Adrenal gland (tissue), 12 donors: Measurements from ENCODE around the gene ASB13. TPM values are rescaled to one million over a fixed set of nuclear protein-coding genes. Genes with fewer than 3 reads are reported as not detected.
"Not testable (repeated sequence)": the region's sequence is repeated elsewhere in the genome, so short reads cannot be mapped to it uniquely, and the experiment has no call there.

Experiments used
- DNase-seq, 7 donors: peaks; one replicate each; pipeline ENCODE4 v3.0.0-alpha.2; 2019 to 2020
- H3K27ac ChIP-seq, 5 donors: fragments of 200-600 bp; sonication (generic) in 4 of 5; 1 replicate in 3 of 5; 2 replicates in 2 of 5; pipeline versions ENCODE4 v1.5.1 to v1.8.0; 2016 to 2020; ENCODE audit warnings: mild to moderate bottlenecking in 1 of 5
- H3K27me3 ChIP-seq: fragments of 200-600 bp; 2 replicates; pipeline ENCODE4 v1.8.0; 2021
- H3K36me3 ChIP-seq, 2 donors: fragments of 200-600 bp; replicated peaks in 1 of 2; 1 replicate in 1 of 2; 2 replicates in 1 of 2; pipeline versions ENCODE4 v1.5.1 to v1.8.0; 2018 to 2022
- H3K4me1 ChIP-seq, 2 donors: fragments of 200-600 bp; replicated peaks in 1 of 2; 1 replicate in 1 of 2; 2 replicates in 1 of 2; pipeline versions ENCODE4 v1.5.1 to v1.8.0; 2018 to 2021
- H3K4me3 ChIP-seq, 4 donors: fragments of 200-600 bp; sonication (generic) in 3 of 4; one replicate each; pipeline ENCODE4 v1.5.1; 2016 to 2018
- H3K9me3 ChIP-seq, 3 donors: fragments of 200-600 bp; sonication (generic) in 1 of 3; replicated peaks in 1 of 3; 1 replicate in 2 of 3; 2 replicates in 1 of 3; pipeline versions ENCODE4 v1.5.1 to v1.8.0; 2016 to 2021
- CTCF ChIP-seq, 6 experiments: fragments of 450-650 bp in 4 of 6; fragments of 200-600 bp in 2 of 6; sonication (generic) in 1 of 6; IDR thresholded peaks; 1 replicate in 5 of 6; 2 replicates in 1 of 6; pipeline versions ENCODE4 v1.5.1 to v1.8.0; 2016 to 2021; ENCODE audit warnings: antibody characterized with exemption in 6 of 6, mild to moderate bottlenecking in 2 of 6, moderate library complexity in 1 of 6
- POLR2A ChIP-seq, 2 donors: fragments of 450-650 bp; IDR thresholded peaks; one replicate each; pipeline ENCODE4 v1.6.1; 2017; ENCODE audit warnings: antibody characterized with exemption in 2 of 2, mild to moderate bottlenecking in 2 of 2, moderate library complexity in 1 of 2
- WGBS, 4 donors: extraction: QIAGEN DNeasy Blood & Tissue Kit in 2 of 4; methylation state at CpG; one replicate each; pipeline versions ENCODE4 v1.1.5 to v1.1.7; 2013 to 2017; 5-methylcytosine and 5-hydroxymethylcytosine counted together
- intact Hi-C, 2 donors: fragments of 100-400 bp; cut with DNase I; formaldehyde crosslinking; loops; one replicate each; pipeline versions ENCODE4 v1.14.1 to v1.15.0; 2022 to 2023
- polyA plus RNA-seq, 3 donors: library from polyadenylated mRNA; stranded (reverse); fragments of 200-250 nt in 2 of 3; fragments of 350-450 nt in 1 of 3; fragmentation: Illumina TruSeq in 1 of 3; extraction: RNeasy Lipid Tissue Mini Kit (QIAGEN cat#74804) in 1 of 3; gene quantifications; one replicate each; pipeline ENCODE4 v1.2.3, GENCODE V29; 2013 to 2014
- total RNA-seq, 9 donors: library from RNA; depleted of rRNA in 4 of 9; stranded (reverse); fragments of >200 nt in 4 of 9; fragments of 120-200 nt in 1 of 9; fragmentation: NEBNext Ultra II Directional in 1 of 9; extraction: Animal tissue kit (Norgen Biotek cat#: 25700) in 1 of 9; gene quantifications; one replicate each; pipeline versions ENCODE4 v1.1.0 to v1.2.4, GENCODE V29; 2013 to 2023
- donor health status: healthy with polysubstance abuse.
- donor health status: Bipolar disorder and iron deficiency.
- donor health status: DM: yes; HTN: yes; CAD: no.
- donor health status: DM: no; HTN: no; CAD: no.
- donor health status: DM: no; HTN: no; CAD: no.
- donor health status: DM: yes; HTN: yes; CAD: no.

Gene ASB13
- total and polyA plus RNA-seq, 12 donors, result 24.4 to 65.9 (median 45.9) TPM

- WGBS, 4 donors, result 53 to 65% (median 53%) methylated on average over 12 to 13 of the region's 13 CpGs
- no peak overlapping the region for H3K4me3 ChIP-seq
- TF ChIP-seq POLR2A (IDR thresholded peaks at IDR 0.05) (no peak), CTCF (IDR thresholded peaks at IDR 0.05) (no peak)
- intact Hi-C loops, result no loop called here
- H3K27me3 ChIP-seq, result no peaks in the 10 kb centered on the region
- peak; percentile 47 to 76 (median 70) for DNase-seq
- peak overlapping the region in 4 of 5 donors; percentile 28 to 74 (median 46) for H3K27ac ChIP-seq
- no peaks in the 10 kb centered on the region for H3K9me3 ChIP-seq
- H3K4me1 ChIP-seq, result peaks cover 8 to 12% of the 10 kb centered on the region in 2 donors
- H3K36me3 ChIP-seq, result no peaks in the 10 kb centered on the region
These were observed 40.2 kb downstream of the ASB13 start for GRCh38 chr10:5625992-5626777.

DNA sequence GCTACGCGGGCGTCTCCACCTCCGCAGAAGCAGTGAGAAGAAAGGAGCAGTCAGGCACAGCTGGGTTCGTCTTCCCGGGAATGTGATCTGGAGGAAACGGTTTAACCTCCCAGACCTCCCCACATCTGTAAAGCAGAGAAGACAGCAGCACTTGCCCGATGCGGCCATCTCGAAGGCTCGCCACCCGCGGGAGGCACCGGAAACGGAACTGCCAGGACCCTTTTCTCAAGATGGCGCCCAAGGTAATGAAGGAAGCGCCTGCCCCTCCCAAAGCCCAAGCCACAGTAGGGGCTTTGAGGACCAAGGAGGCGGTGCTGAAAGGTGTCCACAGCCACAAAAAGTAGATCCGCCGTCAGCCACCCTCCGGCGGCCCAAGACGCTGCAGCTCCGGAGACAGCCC, 41.7 kb downstream of the ASB13 start:
- Histone ChIP-seq H3K9me3 (no peaks in the 10 kb centered on the region), H3K36me3 (no peaks in the 10 kb centered on the region), H3K4me3 (no peak overlapping the region), H3K27me3 (no peaks in the 10 kb centered on the region), H3K27ac (no peak overlapping the region), H3K4me1 (peaks cover 8 to 11% of the 10 kb centered on the region in 2 donors)
- intact Hi-C loops, result loop anchor here (5.0 kb wide), 1 partner anchor 182 kb away; no protein-coding TSS in a partner anchor
- 86 to 92% (median 89%) methylated on average over 20 to 24 of the region's 24 CpGs for WGBS, 4 donors
- no peak for TF ChIP-seq CTCF (IDR thresholded peaks at IDR 0.05)
- TF ChIP-seq POLR2A (IDR thresholded peaks at IDR 0.05), result no peak
- DNase-seq, result no peak

DNA sequence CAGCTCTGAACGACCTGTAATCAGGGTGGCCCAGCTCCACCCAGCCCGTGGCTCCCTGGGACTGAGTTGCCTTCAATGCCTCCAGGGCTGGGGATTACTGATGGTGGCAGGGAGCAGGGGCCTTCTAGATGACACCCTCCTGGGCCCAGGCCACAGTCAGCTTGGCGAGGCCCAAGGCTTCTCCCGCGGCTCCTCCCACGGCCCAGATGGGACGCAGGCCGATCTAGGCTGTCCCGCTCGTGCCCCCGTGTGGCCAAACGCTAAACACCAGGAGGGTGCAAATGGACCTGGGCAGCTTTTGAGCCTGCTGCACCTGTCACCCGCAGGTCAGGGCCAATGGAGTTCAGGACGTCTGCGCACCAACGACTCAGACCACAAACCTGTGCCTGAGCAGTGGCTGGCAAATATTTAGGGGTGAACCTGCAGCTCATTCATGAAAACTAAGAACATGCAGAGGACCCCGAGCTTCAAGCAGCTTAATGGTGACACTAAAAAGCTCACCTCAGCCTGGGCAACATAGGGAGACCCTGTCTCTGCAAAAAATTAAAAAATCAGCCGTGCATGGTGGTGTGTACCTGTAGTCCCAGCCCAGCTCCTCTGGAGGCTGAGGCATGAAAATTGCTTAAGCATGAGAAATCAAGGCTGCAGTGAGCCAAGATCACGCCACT, 43.2 kb downstream of the ASB13 start:
- TF ChIP-seq POLR2A (IDR thresholded peaks at IDR 0.05), result no peak
- TF ChIP-seq CTCF (IDR thresholded peaks at IDR 0.05), result peak; percentile 88 to 93 (median 90)
- Histone ChIP-seq H3K36me3 (no peaks in the 10 kb centered on the region), H3K9me3 (no peaks in the 10 kb centered on the region), H3K27me3 (no peaks in the 10 kb centered on the region), H3K4me3 (no peak overlapping the region), H3K4me1 (peaks cover 8 to 13% of the 10 kb centered on the region in 2 donors), H3K27ac (peak overlapping the region in 1 of 5 donors; percentile 33)
- 12 to 48% (median 23%) methylated on average over 5 to 19 of the region's 19 CpGs for WGBS, 4 donors
- intact Hi-C loops, result loop anchor here (5.0 kb wide), 1 partner anchor 181 kb away; no protein-coding TSS in a partner anchor
- peak; percentile 88 to 95 (median 93) for DNase-seq

- intact Hi-C loops, result loop anchor here (5.0 kb wide), 1 partner anchor 180 kb away; no protein-coding TSS in a partner anchor
- Histone ChIP-seq H3K4me1 (peaks cover 8 to 10% of the 10 kb centered on the region in 2 donors), H3K27ac (no peak overlapping the region), H3K9me3 (no peaks in the 10 kb centered on the region), H3K4me3 (no peak overlapping the region), H3K36me3 (no peaks in the 10 kb centered on the region), H3K27me3 (no peaks in the 10 kb centered on the region)
- no peak for DNase-seq
- WGBS, 4 donors, result 89 to 94% (median 91%) methylated on average over 6 of the region's 6 CpGs
- no peak for TF ChIP-seq CTCF (IDR thresholded peaks at IDR 0.05)
- TF ChIP-seq POLR2A (IDR thresholded peaks at IDR 0.05), result no peak
These were observed 44.0 kb downstream of the ASB13 start for GRCh38 chr10:5622186-5622960.

GRCh38 chr10:5621371-5621770, 45.0 kb downstream of the ASB13 start:
- WGBS, 4 donors, result 79 to 89% (median 80%) methylated on average over 4 to 6 of the region's 6 CpGs
- H3K4me3 ChIP-seq, H3K27me3 ChIP-seq, H3K4me1 ChIP-seq, H3K27ac ChIP-seq, H3K36me3 ChIP-seq, DNase-seq, H3K9me3 ChIP-seq: not testable (repeated sequence)
- intact Hi-C loops, result loop anchor here (5.0 kb wide), 1 partner anchor 179 kb away; no protein-coding TSS in a partner anchor
